K562 (cell line): ENCODE measurements around the gene S100A2.
"Not testable (repeated sequence)": the region's sequence is repeated elsewhere in the genome, so short reads cannot be mapped to it uniquely, and the experiment has no call there.

ENCODE experiments used
- EZH2 ChIP-seq: IDR thresholded peaks from 2 replicates; pipeline ENCODE4 v1.6.1; 2012; ENCODE audit warnings: low read depth, mild to moderate bottlenecking, inconsistent platforms, low read length, borderline replicate concordance
- FOSL1 ChIP-seq: fragments of 200-800 bp; sonication (Bioruptor generic); conservative IDR thresholded peaks from 2 replicates; pipeline ENCODE4 v1.6.1; 2016; ENCODE audit warnings: missing genetic modification characterization, missing compliant biosample characterization
- MLX ChIP-seq, 2 experiments: fragments of 450-650 bp in 1 of 2; sonication (generic) in 1 of 2; formaldehyde crosslinking; conservative IDR thresholded peaks; 2 replicates each; pipeline versions ENCODE4 v1.4.0 to v1.8.1; 2020 to 2022; ENCODE audit warnings: mild to moderate bottlenecking in 1 of 2, missing genetic modification reagents in 1 of 2
- PKNOX1 ChIP-seq: fragments of 450-650 bp; IDR thresholded peaks from 2 replicates; pipeline ENCODE4 v1.6.1; 2016
- REST ChIP-seq, 2 experiments: fragments of 450-650 bp; formaldehyde crosslinking in 1 of 2; IDR thresholded peaks; 2 replicates each; pipeline versions ENCODE4 v1.4.0 to v1.6.1; 2014 to 2020; ENCODE audit warnings: mild to moderate bottlenecking in 2 of 2, borderline replicate concordance in 1 of 2, low read depth in 1 of 2
- TAF1 ChIP-seq: IDR thresholded peaks from 2 replicates; pipeline ENCODE4 v1.6.1; 2011; ENCODE audit warnings: mild to moderate bottlenecking, low read length, moderate library complexity; ENCODE audit not compliant: insufficient read depth, control insufficient read depth, severe bottlenecking; ENCODE audit errors: extremely low read depth
- U2AF2 ChIP-seq: fragments of 200-400 bp; formaldehyde crosslinking; optimal IDR thresholded peaks from 2 replicates; pipeline ENCODE3; 2017; ENCODE audit warnings: low read depth, mild to moderate bottlenecking, low read length
- VEZF1 ChIP-seq: fragments of 200-800 bp; sonication (Bioruptor generic); IDR thresholded peaks from 2 replicates; pipeline ENCODE4 v1.6.1; 2017; ENCODE audit warnings: missing genetic modification characterization, missing compliant biosample characterization
- ZNF274 ChIP-seq: IDR thresholded peaks from 2 replicates; pipeline ENCODE4 v1.6.1; 2011; ENCODE audit warnings: low read depth, mild to moderate bottlenecking, low read length, moderate library complexity, borderline replicate concordance
- ZNF644 ChIP-seq: fragments of 200-800 bp; sonication (Bioruptor generic); IDR thresholded peaks from 2 replicates; pipeline ENCODE4 v1.6.1; 2016; ENCODE audit warnings: low read depth, missing genetic modification characterization, missing compliant biosample characterization
- TF ChIP-seq, protein P1 (sequence below), 3 experiments: IDR thresholded peaks in 2 of 3; conservative IDR thresholded peaks in 1 of 3; 2 replicates each; pipeline ENCODE4 v1.5.1; 2011 to 2012; ENCODE audit warnings: low read length in 3 of 3, mild to moderate bottlenecking in 3 of 3, control low read depth in 2 of 3, improper control_type of control experiment in 1 of 3, inconsistent platforms in 1 of 3, low read depth in 1 of 3, mixed read lengths in 1 of 3, moderate library complexity in 1 of 3; ENCODE audit not compliant: insufficient read depth in 2 of 3
- TF ChIP-seq, protein P2 (sequence below): fragments of 250-450 bp; sonication (Bioruptor Pico); IDR thresholded peaks from 2 replicates; pipeline ENCODE4 v1.5.0; 2020; ENCODE audit warnings: mild to moderate bottlenecking, borderline replicate concordance

- not testable (repeated sequence) for TF ChIP-seq EZH2; TAF1; REST (IDR thresholded peaks at IDR 0.05; ENCODE audit: borderline replicate concordance); REST (CRISPR knock-in tag; IDR thresholded peaks at IDR 0.05; ENCODE audit: low read depth); U2AF2; MLX (CRISPR knock-in tag; conservative IDR thresholded peaks at IDR 0.05); VEZF1 (CRISPR knock-in tag); PKNOX1; ZNF644 (tag); ZNF274; FOSL1 (tag)
- TF ChIP-seq, protein P1, sequence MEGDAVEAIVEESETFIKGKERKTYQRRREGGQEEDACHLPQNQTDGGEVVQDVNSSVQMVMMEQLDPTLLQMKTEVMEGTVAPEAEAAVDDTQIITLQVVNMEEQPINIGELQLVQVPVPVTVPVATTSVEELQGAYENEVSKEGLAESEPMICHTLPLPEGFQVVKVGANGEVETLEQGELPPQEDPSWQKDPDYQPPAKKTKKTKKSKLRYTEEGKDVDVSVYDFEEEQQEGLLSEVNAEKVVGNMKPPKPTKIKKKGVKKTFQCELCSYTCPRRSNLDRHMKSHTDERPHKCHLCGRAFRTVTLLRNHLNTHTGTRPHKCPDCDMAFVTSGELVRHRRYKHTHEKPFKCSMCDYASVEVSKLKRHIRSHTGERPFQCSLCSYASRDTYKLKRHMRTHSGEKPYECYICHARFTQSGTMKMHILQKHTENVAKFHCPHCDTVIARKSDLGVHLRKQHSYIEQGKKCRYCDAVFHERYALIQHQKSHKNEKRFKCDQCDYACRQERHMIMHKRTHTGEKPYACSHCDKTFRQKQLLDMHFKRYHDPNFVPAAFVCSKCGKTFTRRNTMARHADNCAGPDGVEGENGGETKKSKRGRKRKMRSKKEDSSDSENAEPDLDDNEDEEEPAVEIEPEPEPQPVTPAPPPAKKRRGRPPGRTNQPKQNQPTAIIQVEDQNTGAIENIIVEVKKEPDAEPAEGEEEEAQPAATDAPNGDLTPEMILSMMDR (IDR thresholded peaks at IDR 0.05 in 2 of 3, conservative IDR thresholded peaks at IDR 0.05 in 1 of 3; ENCODE audit: insufficient read depth in 2 of 3, low read depth in 1 of 3, low read length in 3 of 3) = not testable (repeated sequence)
- TF ChIP-seq, protein P2, sequence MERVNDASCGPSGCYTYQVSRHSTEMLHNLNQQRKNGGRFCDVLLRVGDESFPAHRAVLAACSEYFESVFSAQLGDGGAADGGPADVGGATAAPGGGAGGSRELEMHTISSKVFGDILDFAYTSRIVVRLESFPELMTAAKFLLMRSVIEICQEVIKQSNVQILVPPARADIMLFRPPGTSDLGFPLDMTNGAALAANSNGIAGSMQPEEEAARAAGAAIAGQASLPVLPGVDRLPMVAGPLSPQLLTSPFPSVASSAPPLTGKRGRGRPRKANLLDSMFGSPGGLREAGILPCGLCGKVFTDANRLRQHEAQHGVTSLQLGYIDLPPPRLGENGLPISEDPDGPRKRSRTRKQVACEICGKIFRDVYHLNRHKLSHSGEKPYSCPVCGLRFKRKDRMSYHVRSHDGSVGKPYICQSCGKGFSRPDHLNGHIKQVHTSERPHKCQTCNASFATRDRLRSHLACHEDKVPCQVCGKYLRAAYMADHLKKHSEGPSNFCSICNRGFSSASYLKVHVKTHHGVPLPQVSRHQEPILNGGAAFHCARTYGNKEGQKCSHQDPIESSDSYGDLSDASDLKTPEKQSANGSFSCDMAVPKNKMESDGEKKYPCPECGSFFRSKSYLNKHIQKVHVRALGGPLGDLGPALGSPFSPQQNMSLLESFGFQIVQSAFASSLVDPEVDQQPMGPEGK (CRISPR knock-in tag) = not testable (repeated sequence)
Observed at GRCh38 chr1:153582836-153583235, 17.2 kb upstream of the S100A2 start.
